Endothelial cell of umbilical vein (primary cell): ENCODE measurements around the gene LRP5. TPM values are rescaled to one million over a fixed set of nuclear protein-coding genes. Genes with fewer than 3 reads are reported as not detected.

ENCODE experiments used
- BruUV-seq: library from RNA; stranded (reverse); fragments of 400-500 nt; replicated peaks from 2 replicates; lab custom pipeline; 2021; lab: Mats Ljungman, UMichigan
- CTCF ChIA-PET: fragments of 300-600, 350-600 bp; sonication (Branson Sonifier 250); formaldehyde crosslinking; loops from one replicate; lab custom pipeline; 2021; ENCODE audit warnings: antibody characterized with exemption, inconsistent platforms; lab: Charles Lee
- POLR2A ChIA-PET: fragments of 300-600, 350-600 bp; sonication (Branson Sonifier 250); formaldehyde crosslinking; loops from one replicate; lab custom pipeline; 2021; ENCODE audit warnings: antibody characterized with exemption, inconsistent platforms; lab: Charles Lee
- DNase-seq: peaks from one replicate; pipeline ENCODE4 v3.0.0-alpha.2; 2011; ENCODE audit warnings: low read depth, low spot score
- FAIRE-seq: peaks from 2 replicates; lab custom pipeline; 2011; peaks lifted over from hg19 to GRCh38; lab: Jason Lieb, UNC
- H2AFZ ChIP-seq: 2 replicates; pipeline ENCODE4 v1.6.0; 2012; ENCODE audit warnings: low read depth, low read length, control low read depth, inconsistent platforms
- H3K27ac ChIP-seq: 2 replicates; pipeline ENCODE4 v1.5.1; 2011; ENCODE audit warnings: low read depth, mild to moderate bottlenecking, control low read depth, low read length, moderate library complexity; ENCODE audit not compliant: insufficient read depth
- H3K27me3 ChIP-seq, 2 experiments: 2 replicates each; pipeline versions ENCODE4 v1.6.0 to v1.6.1; 2011; ENCODE audit warnings: low read length in 2 of 2, mixed read lengths in 1 of 2; ENCODE audit not compliant: control insufficient read depth in 2 of 2, insufficient read depth in 2 of 2
- H3K36me3 ChIP-seq, 2 experiments: 2 replicates in 1 of 2; 3 replicates in 1 of 2; pipeline ENCODE4 v1.5.1; 2011; ENCODE audit warnings: low read length in 2 of 2, mild to moderate bottlenecking in 1 of 2, moderate library complexity in 1 of 2; ENCODE audit not compliant: control insufficient read depth in 2 of 2, insufficient read depth in 2 of 2; ENCODE audit errors: extremely low read depth in 1 of 2
- H3K4me1 ChIP-seq: 3 replicates; pipeline ENCODE4 v1.5.1; 2011; ENCODE audit warnings: mild to moderate bottlenecking, low read length; ENCODE audit not compliant: control insufficient read depth, insufficient read depth; ENCODE audit errors: extremely low read depth
- H3K4me2 ChIP-seq: 2 replicates; pipeline ENCODE4 v1.6.1; 2011; ENCODE audit warnings: low read length, control low read depth, mixed read lengths; ENCODE audit not compliant: insufficient read depth
- H3K4me3 ChIP-seq, 3 experiments: fragments of 200-600 bp in 1 of 3; sonication (generic), shearing (Covaris generic) in 1 of 3; replicated peaks in 1 of 3; 2 replicates each; pipeline ENCODE4 v1.5.1; 2011 to 2016; ENCODE audit warnings: control low read depth in 3 of 3, low read length in 3 of 3, mild to moderate bottlenecking in 2 of 3, inconsistent platforms in 1 of 3, low read depth in 1 of 3, moderate library complexity in 1 of 3; ENCODE audit not compliant: insufficient read depth in 1 of 3
- H3K79me2 ChIP-seq: 2 replicates; pipeline ENCODE4 v1.6.0; 2012; ENCODE audit warnings: low read length, inconsistent platforms; ENCODE audit not compliant: control insufficient read depth, insufficient read depth
- H3K9ac ChIP-seq: replicated peaks from 2 replicates; pipeline ENCODE3; 2011; ENCODE audit warnings: low read length, control low read depth; ENCODE audit not compliant: insufficient read depth; ENCODE audit errors: extremely low read depth
- H3K9me1 ChIP-seq: replicated peaks from 3 replicates; pipeline ENCODE4 v1.6.0; 2011; ENCODE audit warnings: mild to moderate bottlenecking, low read length; ENCODE audit not compliant: control insufficient read depth, insufficient read depth; ENCODE audit errors: extremely low read depth
- H3K9me3 ChIP-seq: replicated peaks from 2 replicates; pipeline ENCODE4 v1.5.1; 2012; ENCODE audit warnings: low read length, inconsistent platforms; ENCODE audit not compliant: control insufficient read depth, insufficient read depth
- H4K20me1 ChIP-seq: replicated peaks from 2 replicates; pipeline ENCODE3; 2011; ENCODE audit warnings: mild to moderate bottlenecking, low read length; ENCODE audit not compliant: control insufficient read depth, insufficient read depth; ENCODE audit errors: extremely low read depth
- CTCF ChIP-seq, 2 donors: IDR thresholded peaks; 1 replicate in 1 of 2; 2 replicates in 1 of 2; pipeline ENCODE4 v1.5.1; 2011; ENCODE audit warnings: low read length in 2 of 2, mild to moderate bottlenecking in 2 of 2, moderate library complexity in 2 of 2, control low read depth in 1 of 2, inconsistent platforms in 1 of 2, low read depth in 1 of 2; ENCODE audit not compliant: insufficient read depth in 1 of 2; ENCODE audit errors: extremely low read depth in 1 of 2
- EZH2 ChIP-seq: IDR thresholded peaks from 2 replicates; pipeline ENCODE4 v1.6.1; 2012; ENCODE audit warnings: borderline replicate concordance, low read depth, mild to moderate bottlenecking, moderate library complexity, low read length, inconsistent platforms; ENCODE audit not compliant: severe bottlenecking
- FOS ChIP-seq: IDR thresholded peaks from 2 replicates; pipeline ENCODE4 v1.6.1; 2011; ENCODE audit warnings: mild to moderate bottlenecking, low read length, moderate library complexity, borderline replicate concordance; ENCODE audit not compliant: insufficient read depth
- GATA2 ChIP-seq: IDR thresholded peaks from 2 replicates; pipeline ENCODE4 v1.7.0; 2011; ENCODE audit warnings: low read depth, mild to moderate bottlenecking, moderate library complexity, mixed read lengths, low read length; ENCODE audit not compliant: insufficient read length, insufficient read depth
- JUN ChIP-seq: IDR thresholded peaks from 2 replicates; pipeline ENCODE4 v1.6.1; 2011; ENCODE audit warnings: borderline replicate concordance, low read depth; ENCODE audit not compliant: insufficient read length, insufficient read depth
- MYC ChIP-seq: IDR thresholded peaks from one replicate; pipeline ENCODE4 v1.6.1; 2011; ENCODE audit warnings: mild to moderate bottlenecking, low read depth, low read length
- POLR2A ChIP-seq: IDR thresholded peaks from 2 replicates; pipeline ENCODE4 v1.6.1; 2012; ENCODE audit warnings: low read depth, mild to moderate bottlenecking, control low read depth, low read length
- POLR2AphosphoS5 ChIP-seq: IDR thresholded peaks from 2 replicates; pipeline ENCODE4 v1.6.1; 2012; ENCODE audit warnings: low read depth, mild to moderate bottlenecking, control low read depth, low read length, moderate library complexity; ENCODE audit not compliant: insufficient read depth
- dilution Hi-C: fragments of 300-500 bp; cut with MboI; formaldehyde crosslinking; loops from one replicate; pipeline ENCODE4 v1.15.0; 2019; ENCODE audit warnings: low sequenced_read_pairs; ENCODE audit not compliant: extremely low pct_ligation_motif_present
- intact Hi-C: fragments of 100-400 bp; cut with micrococcal nuclease; formaldehyde crosslinking; loops from one replicate; pipeline ENCODE4 v1.10.0; 2022
- polyA plus RNA-seq, 4 experiments: library from polyadenylated mRNA; depleted of rRNA in 3 of 4; stranded (reverse) in 3 of 4; unstranded in 1 of 4; fragments of >200 nt; gene quantifications; 2 replicates each; pipeline versions ENCODE4 v1.2.1 to v1.2.3, GENCODE V29; 2011 to 2012; ENCODE audit warnings: missing spikeins in 1 of 4
- total RNA-seq: library from RNA; stranded (reverse); gene quantifications from 2 replicates; pipeline ENCODE4 v1.2.3, GENCODE V29; 2021
- TF ChIP-seq, protein P1 (sequence below): IDR thresholded peaks from 2 replicates; pipeline ENCODE4 v1.6.1; 2011; ENCODE audit not compliant: insufficient read depth, insufficient read length

Gene LRP5
- total and polyA plus RNA-seq, 2 donors (not counting 3 experiments of a cell fraction or from before 2014, with no cell fraction given) = 35.1 to 51.8 TPM

DNA sequence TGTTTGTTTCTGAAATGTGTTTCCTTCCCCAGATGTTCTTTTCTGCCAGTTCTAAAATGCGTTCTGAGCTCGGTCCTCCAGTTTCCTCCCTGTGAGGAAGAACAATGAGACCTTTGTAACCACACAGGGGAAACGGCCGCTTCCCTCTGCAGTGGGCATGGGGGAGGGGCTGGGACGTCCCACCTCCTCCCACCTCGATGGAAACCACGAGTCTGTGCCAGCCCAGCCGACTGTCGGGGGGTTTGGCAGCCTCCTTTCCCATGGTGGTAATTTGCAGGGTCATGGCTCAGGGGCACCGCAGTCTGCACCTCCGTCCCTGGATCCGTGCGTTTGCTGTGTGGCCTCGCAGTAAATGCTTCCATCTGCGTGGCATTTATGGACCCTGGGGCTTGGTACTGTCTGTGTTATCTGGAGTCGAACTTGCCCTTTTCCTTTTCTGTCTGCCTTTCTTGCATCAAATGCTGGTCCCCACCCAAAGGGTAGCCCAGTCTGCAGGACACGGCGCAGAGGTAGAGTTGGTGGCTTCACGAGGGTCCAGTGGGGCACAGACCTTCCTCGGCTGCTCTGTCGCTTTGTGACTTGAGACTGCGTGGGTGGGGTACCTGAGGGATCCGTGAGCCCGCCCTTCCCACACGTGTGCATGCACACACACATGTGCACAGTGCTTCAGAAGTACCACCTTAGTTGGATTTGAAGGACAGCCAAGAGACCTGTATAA lies 16.1 kb downstream of the LRP5 start:
- H3K4me1 ChIP-seq = peaks cover 53% of the 10 kb centered on the region
- no peaks in the 10 kb centered on the region for H3K36me3 ChIP-seq
- H3K79me2 ChIP-seq = peaks cover 16% of the 10 kb centered on the region
- H3K9ac ChIP-seq = no peak overlapping the region
- TF ChIP-seq POLR2A = peak; percentile 57
- TF ChIP-seq, protein P1, sequence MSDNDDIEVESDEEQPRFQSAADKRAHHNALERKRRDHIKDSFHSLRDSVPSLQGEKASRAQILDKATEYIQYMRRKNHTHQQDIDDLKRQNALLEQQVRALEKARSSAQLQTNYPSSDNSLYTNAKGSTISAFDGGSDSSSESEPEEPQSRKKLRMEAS = peak; percentile 20
- no peak for TF ChIP-seq JUN
- TF ChIP-seq GATA2 = no peak
- TF ChIP-seq FOS = no peak
- peak; percentile 55 for TF ChIP-seq POLR2AphosphoS5
- no peak for TF ChIP-seq CTCF (IDR thresholded peaks at IDR 0.05; ENCODE audit: extremely low read depth in 1 of 2, insufficient read depth in 1 of 2, low read depth in 1 of 2, low read length in 2 of 2)
- no peak for TF ChIP-seq MYC
- no peak for TF ChIP-seq EZH2
- intact Hi-C loops (loop anchor here (1.0 kb wide), 2 partner anchors 13 to 52 kb away; no protein-coding TSS in a partner anchor), dilution Hi-C loops (no loop called here)
- H3K9me3 ChIP-seq = no peaks in the 10 kb centered on the region
- POLR2A ChIA-PET = interaction anchor here (1.1 to 1.3 kb wide), 2 partner anchors 10 to 52 kb away, joined by 3 to 5 read pairs; no protein-coding TSS in a partner anchor
- H3K27me3 ChIP-seq = no peaks in the 10 kb centered on the region
- CTCF ChIA-PET = interaction anchor here (0.8 to 2.2 kb wide), 12 partner anchors 8 to 71 kb away, joined by 3 to 13 read pairs (median 4); partner anchors contain the start of gene LRP5
- no TSS peak for BruUV-seq
- no peaks in the 10 kb centered on the region for H3K9me1 ChIP-seq
- DNase-seq (peak; percentile 84), FAIRE-seq (peak; percentile 96)
- H3K4me2 ChIP-seq = peak overlapping the region; percentile 18
- no peak overlapping the region for H3K4me3 ChIP-seq
- H2AFZ ChIP-seq = no peak overlapping the region
- H4K20me1 ChIP-seq = no peaks in the 10 kb centered on the region
- H3K27ac ChIP-seq = peak overlapping the region; percentile 35
